Spleen (tissue), 11 donors: ENCODE results near the gene LDLRAD2. TPM values are rescaled to one million over a fixed set of nuclear protein-coding genes. Genes with fewer than 3 reads are reported as not detected.

ENCODE experiments used
- DNase-seq: peaks from one replicate; pipeline ENCODE4 v3.0.0-alpha.2; 2020
- H3K27ac ChIP-seq, 8 donors: fragments of 200-600 bp; sonication (generic) in 7 of 8; 1 replicate in 4 of 8; 2 replicates in 4 of 8; pipeline versions ENCODE4 v1.5.0 to v1.8.0; 2016 to 2021; ENCODE audit warnings: inconsistent platforms in 4 of 8, mild to moderate bottlenecking in 4 of 8, moderate library complexity in 1 of 8
- H3K27me3 ChIP-seq, 7 donors: fragments of 200-600 bp; sonication (generic) in 6 of 7; replicated peaks in 1 of 7; 1 replicate in 4 of 7; 2 replicates in 3 of 7; pipeline versions ENCODE4 v1.5.0 to v1.8.0; 2016 to 2021; ENCODE audit warnings: inconsistent platforms in 3 of 7, mild to moderate bottlenecking in 1 of 7
- H3K36me3 ChIP-seq, 6 donors: fragments of 200-600 bp; sonication (generic) in 5 of 6; 1 replicate in 4 of 6; 2 replicates in 2 of 6; pipeline versions ENCODE4 v1.5.0 to v1.8.0; 2016 to 2021; ENCODE audit warnings: inconsistent platforms in 2 of 6
- H3K4me1 ChIP-seq, 6 donors: fragments of 200-600 bp; sonication (generic) in 5 of 6; 1 replicate in 3 of 6; 2 replicates in 3 of 6; pipeline versions ENCODE4 v1.5.0 to v1.8.0; 2016 to 2021; ENCODE audit warnings: inconsistent platforms in 3 of 6
- H3K4me3 ChIP-seq, 8 donors: fragments of 200-600 bp; sonication (generic) in 7 of 8; 1 replicate in 4 of 8; 2 replicates in 4 of 8; pipeline versions ENCODE4 v1.5.0 to v1.8.0; 2016 to 2021; ENCODE audit warnings: inconsistent platforms in 4 of 8, mild to moderate bottlenecking in 4 of 8, moderate library complexity in 2 of 8
- H3K9me3 ChIP-seq, 8 donors: fragments of 200-600 bp; sonication (generic) in 7 of 8; 1 replicate in 4 of 8; 2 replicates in 4 of 8; pipeline versions ENCODE4 v1.5.0 to v1.8.0; 2016 to 2021; ENCODE audit warnings: inconsistent platforms in 4 of 8
- CTCF ChIP-seq, 11 experiments: fragments of 200-600 bp in 7 of 11; fragments of 450-650 bp in 4 of 11; sonication (generic) in 4 of 11; IDR thresholded peaks in 8 of 11; conservative IDR thresholded peaks in 3 of 11; 1 replicate in 7 of 11; 2 replicates in 4 of 11; pipeline versions ENCODE4 v1.4.0 to v1.8.0; 2016 to 2021; ENCODE audit warnings: antibody characterized with exemption in 11 of 11, inconsistent platforms in 4 of 11, mild to moderate bottlenecking in 1 of 11
- POLR2A ChIP-seq, 3 donors: fragments of 450-650 bp; IDR thresholded peaks; one replicate each; pipeline ENCODE4 v1.5.1; 2017; ENCODE audit warnings: antibody characterized with exemption in 3 of 3, mild to moderate bottlenecking in 1 of 3
- POLR2AphosphoS5 ChIP-seq, 3 donors: sonication (generic); formaldehyde crosslinking; IDR thresholded peaks; one replicate each; pipeline ENCODE4 v1.5.1; 2017; ENCODE audit warnings: antibody characterized with exemption in 3 of 3
- WGBS, 5 donors: extraction: QIAGEN DNeasy Blood & Tissue Kit in 3 of 5; methylation state at CpG; one replicate each; pipeline versions ENCODE4 v1.1.5 to v1.1.7; 2013 to 2018; 5-methylcytosine and 5-hydroxymethylcytosine counted together
- intact Hi-C: fragments of 100-400 bp; cut with DNase I; formaldehyde crosslinking; loops from one replicate; pipeline ENCODE4 v1.15.0; 2023; ENCODE audit warnings: low total_unique reads
- polyA plus RNA-seq, 3 donors: library from polyadenylated mRNA; stranded (reverse); fragments of 200-250 nt; gene quantifications; one replicate each; pipeline ENCODE4 v1.2.1, GENCODE V29; 2013
- total RNA-seq, 7 donors: library from RNA; depleted of rRNA in 3 of 7; stranded (reverse); fragments of >200 nt in 3 of 7; fragmentation: NEBNext Ultra II Directional in 4 of 7; extraction: Animal tissue kit (Norgen Biotek cat#: 25700) in 4 of 7; gene quantifications; one replicate each; pipeline versions ENCODE4 v1.1.0 to v1.2.1, GENCODE V29; 2016 to 2021
- donor health status: healthy with polysubstance abuse.
- donor health status: DM: no; HTN: no; CAD: no; lungs with moderate emphysema.
- donor health status: DM: no; HTN: no; CAD: no.
- donor health status: Bipolar disorder and iron deficiency.
- donor health status: healthy.
- donor health status: DM: no; HTN: no; CAD: no.
- donor health status: DM: yes; HTN: yes; CAD: no.

The LDLRAD2 gene
- total and polyA plus RNA-seq, 10 donors, result 0.94 to 4.3 (median 1.4) TPM

DNA sequence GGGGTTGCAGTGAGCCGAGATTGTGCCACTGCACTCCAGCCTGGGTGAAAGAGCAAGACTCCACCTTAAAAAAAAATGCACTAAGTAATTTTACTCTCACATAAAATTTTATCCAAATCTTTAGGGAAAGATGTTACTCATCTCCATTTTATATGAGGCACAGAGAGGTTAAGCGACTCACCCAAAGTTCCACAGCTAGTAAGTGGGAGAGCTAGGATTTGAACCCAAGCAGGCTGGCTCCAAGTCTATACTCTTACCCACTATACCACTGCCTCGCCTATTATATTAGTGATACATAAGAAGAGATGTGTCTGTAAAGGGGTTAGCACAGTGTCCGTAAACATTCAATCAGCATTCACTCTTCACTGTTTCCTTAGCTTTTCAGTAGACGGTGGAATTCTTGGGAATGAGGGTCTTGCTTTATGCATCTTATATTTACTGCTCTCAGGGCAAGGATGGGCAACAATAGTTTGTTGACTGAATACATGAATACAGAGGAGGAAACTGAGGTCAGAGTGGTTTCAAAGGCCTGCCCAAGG lies 15.1 kb downstream of the LDLRAD2 start:
- no peak for DNase-seq

DNA sequence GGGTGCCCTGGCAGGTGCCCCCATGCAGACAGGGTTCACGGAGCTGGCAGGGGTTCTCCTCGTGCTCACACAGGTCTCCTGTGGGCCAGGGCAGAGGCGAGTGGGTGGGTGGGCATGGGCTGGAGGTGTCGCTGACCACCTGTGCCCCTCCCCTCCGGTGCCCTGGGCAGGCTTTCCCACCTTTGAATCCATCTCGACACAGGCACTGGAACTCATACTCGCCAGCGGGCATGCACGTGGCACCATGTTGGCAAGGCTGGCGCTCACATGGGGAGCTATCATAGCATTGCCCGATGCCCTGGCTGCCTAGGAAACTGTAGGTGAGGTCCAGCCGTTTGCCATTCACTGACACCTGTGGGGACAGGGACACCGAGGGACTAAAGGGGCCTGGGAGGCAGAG lies 16.0 kb downstream of the LDLRAD2 start:
- H3K4me3 ChIP-seq, result no peak overlapping the region
- peaks cover 0 to 20% (median 8%) of the 10 kb centered on the region in 6 donors for H3K4me1 ChIP-seq
- TF ChIP-seq POLR2A (IDR thresholded peaks at IDR 0.05) (no peak), CTCF (IDR thresholded peaks at IDR 0.05 in 8 of 11, conservative IDR thresholded peaks at IDR 0.05 in 3 of 11) (no peak), POLR2AphosphoS5 (IDR thresholded peaks at IDR 0.05) (no peak)
- H3K27me3 ChIP-seq, result peaks cover 0 to 5% (median 0%) of the 10 kb centered on the region in 7 donors
- intact Hi-C loops, result no loop called here
- H3K27ac ChIP-seq, result no peak overlapping the region
- 87 to 95% (median 93%) methylated on average over 13 of the region's 13 CpGs for WGBS, 5 donors
- peaks cover 0 to 2% (median 0%) of the 10 kb centered on the region in 8 donors for H3K9me3 ChIP-seq
- no peak for DNase-seq
- peaks cover 0 to 97% (median 49%) of the 10 kb centered on the region in 6 donors for H3K36me3 ChIP-seq

More for the DNA sequence above, 15.1 kb downstream of the LDLRAD2 start:
- H3K27me3 ChIP-seq, result peaks cover 0 to 5% (median 0%) of the 10 kb centered on the region in 7 donors
- H3K27ac ChIP-seq, result no peak overlapping the region
- peaks cover 0 to 22% (median 9%) of the 10 kb centered on the region in 6 donors for H3K4me1 ChIP-seq
- no peak overlapping the region for H3K4me3 ChIP-seq
- TF ChIP-seq CTCF (IDR thresholded peaks at IDR 0.05 in 8 of 11, conservative IDR thresholded peaks at IDR 0.05 in 3 of 11) (no peak), POLR2AphosphoS5 (IDR thresholded peaks at IDR 0.05) (no peak), POLR2A (IDR thresholded peaks at IDR 0.05) (no peak)
- H3K9me3 ChIP-seq, result no peaks in the 10 kb centered on the region
- intact Hi-C loops, result no loop called here
- peaks cover 0 to 97% (median 48%) of the 10 kb centered on the region in 6 donors for H3K36me3 ChIP-seq
- WGBS, 5 donors, result 88 to 96% (median 96%) methylated on average over 5 of the region's 5 CpGs

- Histone ChIP-seq H3K4me3 (no peak overlapping the region), H3K9me3 (peaks cover 0 to 8% (median 5%) of the 10 kb centered on the region in 8 donors), H3K36me3 (peaks cover 0 to 97% (median 51%) of the 10 kb centered on the region in 6 donors), H3K4me1 (peaks cover 0 to 14% (median 5%) of the 10 kb centered on the region in 6 donors), H3K27me3 (peaks cover 0 to 5% (median 0%) of the 10 kb centered on the region in 7 donors), H3K27ac (no peak overlapping the region)
- TF ChIP-seq POLR2A (IDR thresholded peaks at IDR 0.05) (no peak), CTCF (IDR thresholded peaks at IDR 0.05 in 8 of 11, conservative IDR thresholded peaks at IDR 0.05 in 3 of 11) (no peak)
- DNase-seq, result no peak
- intact Hi-C loops, result no loop called here
- WGBS, 5 donors, result 81 to 92% (median 90%) methylated on average over 14 to 28 of the region's 28 CpGs
These were observed 16.6 kb downstream of the LDLRAD2 start for GRCh38 chr1:21828506-21829210.

DNA sequence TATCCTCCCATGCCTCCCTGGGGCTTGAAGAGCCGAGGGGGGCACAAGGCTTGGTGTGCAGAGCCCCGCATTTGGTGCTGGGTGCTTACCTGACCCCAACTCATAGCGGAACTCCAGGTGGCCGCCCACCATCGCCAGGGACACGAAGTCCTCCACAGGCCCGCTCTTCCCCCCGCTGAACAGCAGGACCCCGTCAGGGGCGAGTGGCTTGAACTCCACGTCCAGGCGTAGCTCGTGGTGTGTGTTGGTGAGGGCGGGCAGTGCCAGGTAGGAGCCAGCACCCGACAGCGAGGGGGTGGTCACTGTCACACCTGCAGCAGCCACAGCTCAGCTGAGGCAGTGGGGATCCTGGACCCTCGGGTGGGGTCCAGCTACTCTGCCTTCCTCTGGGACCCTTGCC lies 17.2 kb downstream of the LDLRAD2 start:
- peaks cover 0 to 7% (median 2%) of the 10 kb centered on the region in 6 donors for H3K4me1 ChIP-seq
- no peaks in the 10 kb centered on the region for H3K27me3 ChIP-seq
- no peak overlapping the region for H3K27ac ChIP-seq
- no peak for DNase-seq
- no peak overlapping the region for H3K4me3 ChIP-seq
- TF ChIP-seq CTCF (IDR thresholded peaks at IDR 0.05 in 8 of 11, conservative IDR thresholded peaks at IDR 0.05 in 3 of 11), result no peak
- TF ChIP-seq POLR2A (IDR thresholded peaks at IDR 0.05), result no peak
- TF ChIP-seq POLR2AphosphoS5 (IDR thresholded peaks at IDR 0.05), result no peak
- intact Hi-C loops, result no loop called here
- H3K36me3 ChIP-seq, result peaks cover 0 to 97% (median 55%) of the 10 kb centered on the region in 6 donors
- WGBS, 5 donors, result 90 to 96% (median 93%) methylated on average over 15 to 17 of the region's 17 CpGs
- H3K9me3 ChIP-seq, result peaks cover 0 to 14% (median 11%) of the 10 kb centered on the region in 8 donors
